ENCODE data around the gene KIF24.

DNA sequence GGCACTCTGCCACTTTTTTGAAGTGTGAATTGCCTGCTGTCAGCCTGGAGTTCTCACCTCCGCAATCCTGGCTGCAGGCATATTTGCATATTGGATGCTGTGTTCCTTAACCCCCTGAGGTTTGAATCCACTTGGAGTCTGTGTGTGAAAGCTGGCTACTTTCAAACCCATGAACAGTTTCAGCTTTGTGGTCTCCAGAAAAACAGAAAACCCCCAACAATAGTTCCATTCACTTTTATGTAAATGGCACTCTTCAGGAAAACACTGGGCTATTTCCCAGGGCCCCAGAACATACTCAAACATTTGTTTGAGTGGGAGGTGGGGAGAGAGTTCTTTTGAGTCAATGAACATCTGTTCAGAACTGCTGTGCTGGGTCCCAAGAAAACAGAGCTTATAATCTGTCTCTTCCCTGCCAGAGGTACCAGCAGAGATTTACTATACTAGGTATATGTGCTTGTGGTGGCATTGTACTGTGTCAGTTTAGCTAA lies 5.3 kb upstream of the KIF24 start:
- TF ChIP-seq POLR2A (IDR thresholded peaks at IDR 0.05) = no peak
- TF ChIP-seq, protein P1, sequence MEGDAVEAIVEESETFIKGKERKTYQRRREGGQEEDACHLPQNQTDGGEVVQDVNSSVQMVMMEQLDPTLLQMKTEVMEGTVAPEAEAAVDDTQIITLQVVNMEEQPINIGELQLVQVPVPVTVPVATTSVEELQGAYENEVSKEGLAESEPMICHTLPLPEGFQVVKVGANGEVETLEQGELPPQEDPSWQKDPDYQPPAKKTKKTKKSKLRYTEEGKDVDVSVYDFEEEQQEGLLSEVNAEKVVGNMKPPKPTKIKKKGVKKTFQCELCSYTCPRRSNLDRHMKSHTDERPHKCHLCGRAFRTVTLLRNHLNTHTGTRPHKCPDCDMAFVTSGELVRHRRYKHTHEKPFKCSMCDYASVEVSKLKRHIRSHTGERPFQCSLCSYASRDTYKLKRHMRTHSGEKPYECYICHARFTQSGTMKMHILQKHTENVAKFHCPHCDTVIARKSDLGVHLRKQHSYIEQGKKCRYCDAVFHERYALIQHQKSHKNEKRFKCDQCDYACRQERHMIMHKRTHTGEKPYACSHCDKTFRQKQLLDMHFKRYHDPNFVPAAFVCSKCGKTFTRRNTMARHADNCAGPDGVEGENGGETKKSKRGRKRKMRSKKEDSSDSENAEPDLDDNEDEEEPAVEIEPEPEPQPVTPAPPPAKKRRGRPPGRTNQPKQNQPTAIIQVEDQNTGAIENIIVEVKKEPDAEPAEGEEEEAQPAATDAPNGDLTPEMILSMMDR (IDR thresholded peaks at IDR 0.05) = no peak

Data from transverse colon (tissue), 3 donors.